HEK293 (cell line): ENCODE measurements around the gene KLF13.

ENCODE experiments used
- CTCF ChIA-PET: fragments of 350-600 bp; formaldehyde crosslinking; extraction: SDS; loops from one replicate; lab custom pipeline; 2021; ENCODE audit warnings: antibody characterized with exemption; lab: Yijun Ruan, JAX
- POLR2A ChIA-PET: fragments of 300-600 bp; formaldehyde crosslinking; extraction: SDS; loops from one replicate; lab custom pipeline; 2020; ENCODE audit warnings: antibody characterized with exemption, inconsistent platforms; lab: Yijun Ruan, JAX
- H3K27ac ChIP-seq: fragments of 200-500 bp; sonication (Bioruptor generic); 2 replicates; pipeline ENCODE4 v1.5.1; 2014; ENCODE audit warnings: low read depth, low read length, control low read depth, inconsistent platforms; ENCODE audit errors: extremely low read depth
- H3K36me3 ChIP-seq, 2 experiments: fragments of 200-500 bp in 1 of 2; sonication (Bioruptor generic) in 1 of 2; 1 replicate in 1 of 2; 2 replicates in 1 of 2; pipeline ENCODE4 v1.5.1; 2014 to 2017; ENCODE audit warnings: inconsistent platforms in 2 of 2, low read length in 2 of 2; ENCODE audit not compliant: control insufficient read depth in 2 of 2, insufficient read depth in 1 of 2
- H3K4me1 ChIP-seq: fragments of 200-500 bp; sonication (Bioruptor generic); 2 replicates; pipeline ENCODE4 v1.5.1; 2014; ENCODE audit warnings: mild to moderate bottlenecking, low read length, inconsistent platforms; ENCODE audit not compliant: control insufficient read depth, insufficient read depth
- H3K4me3 ChIP-seq: 2 replicates; pipeline ENCODE4 v1.5.1; 2011; ENCODE audit warnings: low read depth, mild to moderate bottlenecking, control low read depth, low read length, moderate library complexity
- H3K9me3 ChIP-seq: fragments of 200-500 bp; sonication (Bioruptor generic); 2 replicates; pipeline ENCODE4 v1.5.1; 2014; ENCODE audit warnings: low read depth, low read length, inconsistent platforms; ENCODE audit not compliant: control insufficient read depth, insufficient read depth
- FEZF1 ChIP-seq: fragments of 450-650 bp; formaldehyde crosslinking; IDR thresholded peaks from 2 replicates; pipeline ENCODE4 v1.5.1; 2016; ENCODE audit warnings: missing biosample characterization, missing genetic modification characterization
- GFI1B ChIP-seq: fragments of 450-650 bp; formaldehyde crosslinking; IDR thresholded peaks from 2 replicates; pipeline ENCODE4 v1.5.1; 2016; ENCODE audit warnings: missing biosample characterization, missing genetic modification characterization
- GLI4 ChIP-seq: fragments of 450-650 bp; formaldehyde crosslinking; IDR thresholded peaks from 2 replicates; pipeline ENCODE4 v1.5.1; 2016; ENCODE audit warnings: missing biosample characterization, missing genetic modification characterization
- KLF1 ChIP-seq: fragments of 450-650 bp; formaldehyde crosslinking; IDR thresholded peaks from 2 replicates; pipeline ENCODE4 v1.5.1; 2016; ENCODE audit warnings: missing biosample characterization, missing genetic modification characterization
- KLF8 ChIP-seq: fragments of 450-650 bp; formaldehyde crosslinking; IDR thresholded peaks from 2 replicates; pipeline ENCODE4 v1.5.1; 2016; ENCODE audit warnings: missing biosample characterization, missing genetic modification characterization
- MZF1 ChIP-seq: fragments of 450-650 bp; formaldehyde crosslinking; IDR thresholded peaks from 2 replicates; pipeline ENCODE4 v1.5.1; 2017; ENCODE audit warnings: missing biosample characterization, missing genetic modification characterization, borderline replicate concordance
- PRDM10 ChIP-seq: fragments of 450-650 bp; formaldehyde crosslinking; IDR thresholded peaks from 2 replicates; pipeline ENCODE4 v1.5.1; 2016; ENCODE audit warnings: missing biosample characterization, missing genetic modification characterization
- SP3 ChIP-seq: fragments of 450-650 bp; formaldehyde crosslinking; IDR thresholded peaks from 2 replicates; pipeline ENCODE4 v1.5.1; 2016; ENCODE audit warnings: missing biosample characterization, missing genetic modification characterization
- SP7 ChIP-seq: fragments of 450-650 bp; formaldehyde crosslinking; IDR thresholded peaks from 2 replicates; pipeline ENCODE4 v1.5.1; 2016; ENCODE audit warnings: missing biosample characterization, missing genetic modification characterization
- ZBTB17 ChIP-seq: fragments of 450-650 bp; formaldehyde crosslinking; IDR thresholded peaks from 2 replicates; pipeline ENCODE4 v1.5.1; 2016; ENCODE audit warnings: missing biosample characterization, missing genetic modification characterization
- ZFP69B ChIP-seq: fragments of 450-650 bp; formaldehyde crosslinking; IDR thresholded peaks from 2 replicates; pipeline ENCODE4 v1.5.1; 2016; ENCODE audit warnings: missing biosample characterization, missing genetic modification characterization
- ZNF112 ChIP-seq: fragments of 450-650 bp; formaldehyde crosslinking; IDR thresholded peaks from 2 replicates; pipeline ENCODE4 v1.5.0; 2017; ENCODE audit warnings: missing biosample characterization, missing genetic modification characterization
- ZNF114 ChIP-seq: fragments of 450-650 bp; formaldehyde crosslinking; IDR thresholded peaks from 2 replicates; pipeline ENCODE4 v1.5.0; 2017; ENCODE audit warnings: missing biosample characterization, missing genetic modification characterization
- ZNF121 ChIP-seq: fragments of 450-650 bp; formaldehyde crosslinking; IDR thresholded peaks from 2 replicates; pipeline ENCODE4 v1.5.1; 2016; ENCODE audit warnings: missing biosample characterization, missing genetic modification characterization
- ZNF202 ChIP-seq: fragments of 450-650 bp; formaldehyde crosslinking; IDR thresholded peaks from 2 replicates; pipeline ENCODE4 v1.5.1; 2016; ENCODE audit warnings: missing biosample characterization, missing genetic modification characterization, borderline replicate concordance
- ZNF239 ChIP-seq: fragments of 450-650 bp; formaldehyde crosslinking; IDR thresholded peaks from 2 replicates; pipeline ENCODE4 v1.5.1; 2016; ENCODE audit warnings: missing biosample characterization, missing genetic modification characterization
- ZNF37A ChIP-seq: fragments of 450-650 bp; IDR thresholded peaks from 2 replicates; pipeline ENCODE4 v1.5.1; 2018; ENCODE audit warnings: missing biosample characterization, missing genetic modification characterization
- ZNF423 ChIP-seq: fragments of 450-650 bp; formaldehyde crosslinking; IDR thresholded peaks from 2 replicates; pipeline ENCODE4 v1.5.1; 2016; ENCODE audit warnings: missing biosample characterization, missing genetic modification characterization
- ZNF426 ChIP-seq: fragments of 450-650 bp; formaldehyde crosslinking; IDR thresholded peaks from 2 replicates; pipeline ENCODE4 v1.5.1; 2017; ENCODE audit warnings: missing biosample characterization, missing genetic modification characterization, mild to moderate bottlenecking, inconsistent platforms, moderate library complexity
- ZNF449 ChIP-seq: fragments of 450-650 bp; formaldehyde crosslinking; IDR thresholded peaks from 2 replicates; pipeline ENCODE4 v1.5.1; 2017; ENCODE audit warnings: missing biosample characterization, mild to moderate bottlenecking, missing genetic modification characterization, moderate library complexity
- ZNF623 ChIP-seq: fragments of 450-650 bp; formaldehyde crosslinking; IDR thresholded peaks from 2 replicates; pipeline ENCODE4 v1.5.1; 2016; ENCODE audit warnings: missing biosample characterization, missing genetic modification characterization
- ZNF707 ChIP-seq: fragments of 450-650 bp; formaldehyde crosslinking; IDR thresholded peaks from 2 replicates; pipeline ENCODE4 v1.5.1; 2016; ENCODE audit warnings: missing biosample characterization, missing genetic modification characterization
- ZNF747 ChIP-seq: fragments of 450-650 bp; formaldehyde crosslinking; IDR thresholded peaks from 2 replicates; pipeline ENCODE4 v1.5.1; 2016; ENCODE audit warnings: missing biosample characterization, missing genetic modification characterization
- ZNF792 ChIP-seq: fragments of 450-650 bp; formaldehyde crosslinking; IDR thresholded peaks from 2 replicates; pipeline ENCODE4 v1.5.1; 2016; ENCODE audit warnings: missing biosample characterization, missing genetic modification characterization
- ZNF843 ChIP-seq: fragments of 450-650 bp; formaldehyde crosslinking; IDR thresholded peaks from 2 replicates; pipeline ENCODE4 v1.5.1; 2016; ENCODE audit warnings: missing biosample characterization, missing genetic modification characterization
- ZSCAN23 ChIP-seq: fragments of 450-650 bp; formaldehyde crosslinking; IDR thresholded peaks from 2 replicates; pipeline ENCODE4 v1.5.1; 2016; ENCODE audit warnings: missing biosample characterization, missing genetic modification characterization
- TF ChIP-seq, protein P1 (sequence below): fragments of 450-650 bp; formaldehyde crosslinking; IDR thresholded peaks from 2 replicates; pipeline ENCODE4 v1.5.1; 2016; ENCODE audit warnings: missing biosample characterization, missing genetic modification characterization

KLF13 gene

DNA sequence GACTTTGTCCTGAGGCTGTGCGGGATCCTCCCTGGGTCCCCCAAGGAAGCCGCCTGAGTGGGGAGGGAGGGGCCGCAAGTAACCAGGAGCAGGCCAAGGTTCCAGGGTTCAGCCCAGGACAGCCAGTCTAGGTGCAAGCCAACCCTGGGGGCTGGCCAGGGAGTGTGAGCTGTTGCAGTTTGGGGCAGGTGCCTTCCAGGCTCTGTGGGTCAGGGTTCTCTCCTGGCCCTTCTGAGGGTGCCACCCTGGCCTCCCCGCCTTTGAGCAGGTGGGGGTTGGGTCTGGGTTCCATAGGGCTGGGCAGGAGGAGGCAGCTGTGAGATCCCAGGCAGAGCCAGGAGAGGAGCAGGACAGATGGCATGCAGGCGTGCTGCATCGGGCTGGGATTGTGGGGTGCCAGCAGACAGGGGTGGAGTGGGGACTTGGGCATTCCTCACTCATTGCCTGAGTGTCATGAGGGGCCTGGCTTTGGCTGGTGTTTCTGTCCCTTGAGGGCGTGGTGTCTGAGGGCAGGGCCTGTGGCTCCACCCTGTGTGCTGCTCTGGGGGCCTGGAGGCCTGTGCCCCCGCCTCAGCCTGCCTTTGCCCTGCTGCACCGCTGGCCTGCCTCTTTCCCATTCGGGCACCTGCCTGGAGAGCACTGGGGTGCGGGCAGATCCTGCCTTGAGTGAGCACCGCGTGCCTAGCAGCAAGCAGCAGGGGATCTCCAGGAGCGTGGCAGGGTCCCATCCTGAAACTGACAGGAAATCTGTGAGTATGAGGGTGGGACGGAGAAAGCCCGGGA lies 18.4 kb downstream of the KLF13 start:
- ChIA-PET POLR2A (interaction anchor here (0.5 kb wide), 1 partner anchor 98 kb away, joined by 3 read pairs; no protein-coding TSS in a partner anchor), CTCF (interaction anchor here (0.7 kb wide), 1 partner anchor 90 kb away, joined by 3 read pairs; no protein-coding TSS in a partner anchor)
- TF ChIP-seq ZNF449 (tag by site-specific recombination) (no peak), ZSCAN23 (tag by site-specific recombination) (no peak), ZNF426 (no peak), ZNF623 (tag by site-specific recombination) (no peak), ZNF202 (no peak), KLF1 (peak; percentile 64; the same call in 1 of the 2 replicates), ZBTB17 (no peak)
- Histone ChIP-seq H3K36me3 (no peaks in the 10 kb centered on the region), H3K27ac (no peak overlapping the region), H3K4me3 (no peak overlapping the region), H3K9me3 (no peaks in the 10 kb centered on the region), H3K4me1 (no peaks in the 10 kb centered on the region)

GRCh38 chr15:31345606-31346366 lies 19.2 kb downstream of the KLF13 start:
- CTCF ChIA-PET = no interaction called here
- TF ChIP-seq ZNF707 (tag by site-specific recombination) (no peak), ZNF843 (tag by site-specific recombination) (no peak), PRDM10 (tag by site-specific recombination) (no peak), ZFP69B (tag by site-specific recombination) (no peak), ZNF792 (tag by site-specific recombination) (no peak), SP7 (tag by site-specific recombination) (no peak), ZNF37A (tag by site-specific recombination) (no peak), ZNF423 (no peak), FEZF1 (tag by site-specific recombination) (no peak), SP3 (no peak), GFI1B (no peak), ZNF239 (tag by site-specific recombination) (no peak), ZNF112 (tag by site-specific recombination) (no peak), ZNF747 (tag by site-specific recombination) (no peak), MZF1 (tag by site-specific recombination) (no peak), ZNF114 (tag by site-specific recombination) (no peak), ZNF121 (no peak), GLI4 (tag by site-specific recombination) (no peak), KLF8 (tag by site-specific recombination) (no peak)
- TF ChIP-seq, protein P1, sequence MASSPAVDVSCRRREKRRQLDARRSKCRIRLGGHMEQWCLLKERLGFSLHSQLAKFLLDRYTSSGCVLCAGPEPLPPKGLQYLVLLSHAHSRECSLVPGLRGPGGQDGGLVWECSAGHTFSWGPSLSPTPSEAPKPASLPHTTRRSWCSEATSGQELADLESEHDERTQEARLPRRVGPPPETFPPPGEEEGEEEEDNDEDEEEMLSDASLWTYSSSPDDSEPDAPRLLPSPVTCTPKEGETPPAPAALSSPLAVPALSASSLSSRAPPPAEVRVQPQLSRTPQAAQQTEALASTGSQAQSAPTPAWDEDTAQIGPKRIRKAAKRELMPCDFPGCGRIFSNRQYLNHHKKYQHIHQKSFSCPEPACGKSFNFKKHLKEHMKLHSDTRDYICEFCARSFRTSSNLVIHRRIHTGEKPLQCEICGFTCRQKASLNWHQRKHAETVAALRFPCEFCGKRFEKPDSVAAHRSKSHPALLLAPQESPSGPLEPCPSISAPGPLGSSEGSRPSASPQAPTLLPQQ (tag by site-specific recombination) = no peak
- H3K4me3 ChIP-seq = no peak overlapping the region
- H3K27ac ChIP-seq = no peak overlapping the region
- H3K9me3 ChIP-seq = no peaks in the 10 kb centered on the region
- H3K4me1 ChIP-seq = no peaks in the 10 kb centered on the region
- H3K36me3 ChIP-seq = no peaks in the 10 kb centered on the region
- POLR2A ChIA-PET = no interaction called here
